ENCODE data around the gene CREM.

DNA sequence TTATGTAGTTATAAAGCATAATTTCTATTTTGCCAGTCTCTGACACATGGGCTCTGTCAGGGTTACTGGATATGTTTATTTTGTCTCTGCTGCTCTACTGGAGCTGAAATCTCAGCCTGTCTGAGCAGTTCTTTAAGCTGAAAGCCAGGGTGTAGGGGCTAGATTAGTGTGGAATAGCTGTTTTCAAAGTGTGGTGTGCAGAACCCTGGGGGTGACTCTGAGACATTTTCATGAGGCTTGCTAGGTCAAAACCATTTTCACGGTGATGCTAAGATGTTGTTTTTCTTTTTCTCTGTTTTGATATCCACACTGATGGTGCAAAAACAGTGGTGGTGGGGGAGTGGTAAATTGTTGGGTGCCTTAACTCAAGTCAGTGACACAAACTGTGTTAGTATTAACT lies 45.5 kb downstream of the CREM start:
- TF ChIP-seq, protein P1, sequence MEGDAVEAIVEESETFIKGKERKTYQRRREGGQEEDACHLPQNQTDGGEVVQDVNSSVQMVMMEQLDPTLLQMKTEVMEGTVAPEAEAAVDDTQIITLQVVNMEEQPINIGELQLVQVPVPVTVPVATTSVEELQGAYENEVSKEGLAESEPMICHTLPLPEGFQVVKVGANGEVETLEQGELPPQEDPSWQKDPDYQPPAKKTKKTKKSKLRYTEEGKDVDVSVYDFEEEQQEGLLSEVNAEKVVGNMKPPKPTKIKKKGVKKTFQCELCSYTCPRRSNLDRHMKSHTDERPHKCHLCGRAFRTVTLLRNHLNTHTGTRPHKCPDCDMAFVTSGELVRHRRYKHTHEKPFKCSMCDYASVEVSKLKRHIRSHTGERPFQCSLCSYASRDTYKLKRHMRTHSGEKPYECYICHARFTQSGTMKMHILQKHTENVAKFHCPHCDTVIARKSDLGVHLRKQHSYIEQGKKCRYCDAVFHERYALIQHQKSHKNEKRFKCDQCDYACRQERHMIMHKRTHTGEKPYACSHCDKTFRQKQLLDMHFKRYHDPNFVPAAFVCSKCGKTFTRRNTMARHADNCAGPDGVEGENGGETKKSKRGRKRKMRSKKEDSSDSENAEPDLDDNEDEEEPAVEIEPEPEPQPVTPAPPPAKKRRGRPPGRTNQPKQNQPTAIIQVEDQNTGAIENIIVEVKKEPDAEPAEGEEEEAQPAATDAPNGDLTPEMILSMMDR (conservative IDR thresholded peaks at IDR 0.05; ENCODE audit: low read depth, low read length) = no peak
- TF ChIP-seq MXI1 (IDR thresholded peaks at IDR 0.05; ENCODE audit: borderline replicate concordance, low read depth, low read length) = no peak
- no peak for TF ChIP-seq BHLHE40 (IDR thresholded peaks at IDR 0.05; ENCODE audit: low read depth, low read length)
- TF ChIP-seq RFX5 (IDR thresholded peaks at IDR 0.05; ENCODE audit: low read depth, low read length) = no peak
- TF ChIP-seq SMC3 (IDR thresholded peaks at IDR 0.05; ENCODE audit: low read depth, low read length) = no peak
- TF ChIP-seq POLR2A (IDR thresholded peaks at IDR 0.05; ENCODE audit: low read depth, low read length) = no peak
- TF ChIP-seq RCOR1 (IDR thresholded peaks at IDR 0.05; ENCODE audit: insufficient replicate concordance, low read length) = no peak
- TF ChIP-seq CEBPB (IDR thresholded peaks at IDR 0.05; ENCODE audit: low read depth, low read length) = no peak

Data from IMR-90 (cell line).